Measurements from ENCODE around the gene UTF1.
A peak's percentile ranks its signal among the peaks of the same experiment; 100 is the strongest.

Gene UTF1

GRCh38 chr10:133235265-133235855 is 5.3 kb downstream of the UTF1 start:
- no peak for DNase-seq (ENCODE audit: insufficient read length)
- FAIRE-seq = no peak
- TF ChIP-seq POLR2A (IDR thresholded peaks at IDR 0.05; ENCODE audit: low read depth, low read length) (no peak), POLR2AphosphoS5 (IDR thresholded peaks at IDR 0.05; ENCODE audit: low read depth, low read length) (no peak), TAF1 (IDR thresholded peaks at IDR 0.05; ENCODE audit: borderline replicate concordance, low read depth, low read length) (no peak)

DNA sequence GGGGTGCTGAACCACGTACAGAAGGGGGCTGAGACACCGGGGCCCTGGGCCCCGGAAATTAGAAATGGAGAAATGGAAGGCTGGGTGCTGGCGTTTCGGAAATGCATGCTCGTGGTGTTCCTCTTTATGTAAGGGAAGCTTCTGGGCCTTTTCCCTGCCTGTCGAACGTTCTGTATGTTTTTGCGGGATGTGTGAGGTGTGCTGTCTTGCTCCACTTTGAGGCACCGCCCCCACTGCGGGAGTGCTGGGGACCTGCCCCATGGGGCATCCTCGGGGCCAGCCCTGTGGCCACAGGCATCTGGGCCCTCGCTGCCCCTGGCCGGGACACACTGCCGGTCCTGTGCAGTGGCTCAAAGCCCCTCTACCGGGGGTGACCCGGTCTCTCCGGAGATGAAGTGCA is 5.9 kb downstream of the UTF1 start:
- TF ChIP-seq TAF1 (IDR thresholded peaks at IDR 0.05; ENCODE audit: borderline replicate concordance, low read depth, low read length) (no peak), POLR2AphosphoS5 (IDR thresholded peaks at IDR 0.05; ENCODE audit: low read depth, low read length) (no peak), POLR2A (IDR thresholded peaks at IDR 0.05; ENCODE audit: low read depth, low read length) (no peak)
- DNase-seq (ENCODE audit: insufficient read length) (no peak), FAIRE-seq (no peak)

DNA sequence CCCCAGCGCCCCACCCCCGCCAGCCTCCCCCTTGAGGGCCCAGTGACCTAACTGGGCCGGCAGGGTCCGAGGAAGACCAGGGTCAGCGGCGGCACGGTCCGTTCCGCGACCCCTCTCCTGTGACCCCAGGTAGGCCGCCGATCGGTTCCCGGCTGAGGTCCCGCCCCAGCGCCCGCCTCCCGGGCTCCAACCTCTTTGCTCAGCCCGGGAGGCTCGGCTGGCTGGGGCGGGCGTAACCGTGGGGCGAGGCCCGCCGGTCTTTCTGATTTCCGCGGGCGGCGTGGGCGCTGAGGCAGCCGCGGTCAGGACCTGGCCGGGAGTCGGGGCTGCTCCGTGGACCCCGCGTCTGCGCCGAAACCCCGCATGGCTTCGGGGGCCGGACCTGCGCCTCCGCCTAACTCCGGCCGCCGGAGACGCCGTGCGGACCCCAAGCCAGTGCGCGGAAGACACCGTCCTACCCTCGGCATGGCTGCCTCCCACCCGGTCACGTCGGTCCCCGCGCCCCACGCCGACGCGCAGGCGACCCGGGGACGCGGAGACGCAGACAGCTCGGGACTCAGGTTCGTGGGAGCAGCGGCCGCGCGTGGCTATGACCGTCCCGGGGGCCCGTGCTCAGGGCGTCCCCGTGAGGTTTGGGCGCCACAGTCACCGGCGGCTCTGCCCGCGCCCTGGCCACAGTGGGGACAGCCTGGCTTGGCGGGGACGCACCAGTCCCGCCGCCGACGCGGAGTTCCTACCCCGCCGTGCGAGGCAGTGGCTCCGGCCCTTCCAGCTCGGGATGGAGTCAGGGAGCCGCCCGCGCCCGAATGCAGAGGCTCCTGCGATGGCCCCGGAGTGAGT is 6.6 kb downstream of the UTF1 start:
- TF ChIP-seq POLR2A (IDR thresholded peaks at IDR 0.05; ENCODE audit: low read depth, low read length) (no peak), POLR2AphosphoS5 (IDR thresholded peaks at IDR 0.05; ENCODE audit: low read depth, low read length) (no peak), TAF1 (IDR thresholded peaks at IDR 0.05; ENCODE audit: borderline replicate concordance, low read depth, low read length) (no peak)
- FAIRE-seq = no peak
- DNase-seq (ENCODE audit: insufficient read length) = no peak

- FAIRE-seq (no peak), DNase-seq (ENCODE audit: insufficient read length) (no peak)
- TF ChIP-seq POLR2AphosphoS5 (IDR thresholded peaks at IDR 0.05; ENCODE audit: low read depth, low read length) = no peak
- TF ChIP-seq POLR2A (IDR thresholded peaks at IDR 0.05; ENCODE audit: low read depth, low read length) = no peak
- no peak for TF ChIP-seq TAF1 (IDR thresholded peaks at IDR 0.05; ENCODE audit: borderline replicate concordance, low read depth, low read length)
These were observed 7.2 kb downstream of the UTF1 start for GRCh38 chr10:133237241-133237587.

GRCh38 chr10:133237588-133238465 is 7.8 kb downstream of the UTF1 start, which contains the start of gene VENTX:
Gene VENTX, plus strand, starts transcription at chr10:133237855. Its CDS starts 60 bp downstream, at chr10:133237915.
- DNase-seq (ENCODE audit: insufficient read length) (no peak), FAIRE-seq (no peak)
- no peak for TF ChIP-seq POLR2A (IDR thresholded peaks at IDR 0.05; ENCODE audit: low read depth, low read length)
- no peak for TF ChIP-seq POLR2AphosphoS5 (IDR thresholded peaks at IDR 0.05; ENCODE audit: low read depth, low read length)
- no peak for TF ChIP-seq TAF1 (IDR thresholded peaks at IDR 0.05; ENCODE audit: borderline replicate concordance, low read depth, low read length)

- DNase-seq (ENCODE audit: insufficient read length) (no peak), FAIRE-seq (no peak)
- TF ChIP-seq POLR2AphosphoS5 (IDR thresholded peaks at IDR 0.05; ENCODE audit: low read depth, low read length) (no peak), POLR2A (IDR thresholded peaks at IDR 0.05; ENCODE audit: low read depth, low read length) (no peak), TAF1 (IDR thresholded peaks at IDR 0.05; ENCODE audit: borderline replicate concordance, low read depth, low read length) (no peak)
These were observed 8.4 kb downstream of the UTF1 start for GRCh38 chr10:133238466-133238804.

DNA sequence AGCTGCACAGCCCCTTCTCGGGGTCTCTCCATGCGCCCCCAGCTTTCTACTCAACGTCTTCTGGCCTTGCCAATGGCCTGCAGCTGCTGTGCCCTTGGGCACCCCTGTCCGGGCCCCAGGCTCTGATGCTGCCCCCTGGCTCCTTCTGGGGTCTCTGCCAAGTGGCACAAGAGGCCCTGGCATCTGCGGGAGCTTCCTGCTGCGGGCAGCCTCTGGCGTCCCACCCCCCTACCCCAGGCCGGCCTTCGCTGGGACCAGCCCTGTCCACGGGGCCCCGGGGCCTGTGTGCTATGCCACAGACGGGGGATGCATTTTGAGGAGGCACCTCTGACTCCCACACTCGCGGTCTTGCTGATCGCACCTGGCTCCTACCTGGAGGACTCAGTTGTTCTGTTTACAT is 10.0 kb downstream of the UTF1 start:
- TF ChIP-seq POLR2A (IDR thresholded peaks at IDR 0.05; ENCODE audit: low read depth, low read length) (no peak), POLR2AphosphoS5 (IDR thresholded peaks at IDR 0.05; ENCODE audit: low read depth, low read length) (no peak), TAF1 (IDR thresholded peaks at IDR 0.05; ENCODE audit: borderline replicate concordance, low read depth, low read length) (no peak)
- DNase-seq (ENCODE audit: insufficient read length) (no peak), FAIRE-seq (no peak)

- FAIRE-seq (peak; percentile 51), DNase-seq (ENCODE audit: insufficient read length) (no peak)
- TF ChIP-seq POLR2A (IDR thresholded peaks at IDR 0.05; ENCODE audit: low read depth, low read length) (no peak), TAF1 (IDR thresholded peaks at IDR 0.05; ENCODE audit: borderline replicate concordance, low read depth, low read length) (no peak), POLR2AphosphoS5 (IDR thresholded peaks at IDR 0.05; ENCODE audit: low read depth, low read length) (no peak)
These were observed 11.6 kb downstream of the UTF1 start for GRCh38 chr10:133241501-133242205.

DNA sequence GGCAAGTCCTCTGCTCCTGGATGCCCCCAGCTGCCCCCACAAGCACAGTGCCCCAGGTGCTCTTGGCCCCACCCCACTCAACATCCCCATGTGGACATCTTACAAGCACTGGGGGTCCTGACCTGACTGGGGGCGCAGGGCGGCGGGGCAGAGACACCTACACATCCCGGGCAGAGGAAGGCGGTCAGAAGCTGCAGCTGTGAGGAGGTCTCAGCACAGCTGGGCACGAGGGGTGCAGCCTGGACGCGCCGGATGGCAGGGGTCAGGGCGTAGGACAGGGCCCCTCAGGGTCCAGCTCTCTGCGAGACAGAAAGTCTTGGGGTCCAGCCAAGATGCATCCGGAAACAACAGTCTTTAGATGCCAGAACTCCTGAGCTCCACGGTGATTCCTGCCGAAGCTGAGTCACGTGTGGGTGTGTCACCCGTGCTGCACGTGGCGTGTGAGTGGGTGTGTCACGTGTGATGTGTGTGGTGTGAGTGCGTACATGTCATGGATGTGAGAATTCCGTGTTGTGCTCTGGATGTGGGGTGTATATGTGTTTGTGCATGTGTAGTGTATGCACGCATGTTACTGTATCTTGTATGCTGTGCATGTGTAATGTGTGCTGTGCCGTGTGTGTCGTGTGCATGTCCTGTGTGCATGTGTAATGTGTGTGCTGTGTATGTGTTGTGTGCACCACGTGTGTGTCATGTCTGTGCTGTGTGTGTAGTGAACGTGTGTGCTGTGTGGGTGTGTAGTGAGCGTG is 12.8 kb downstream of the UTF1 start:
- no peak for FAIRE-seq
- TF ChIP-seq TAF1 (IDR thresholded peaks at IDR 0.05; ENCODE audit: borderline replicate concordance, low read depth, low read length) = no peak
- no peak for TF ChIP-seq POLR2A (IDR thresholded peaks at IDR 0.05; ENCODE audit: low read depth, low read length)
- TF ChIP-seq POLR2AphosphoS5 (IDR thresholded peaks at IDR 0.05; ENCODE audit: low read depth, low read length) = no peak
- no peak for DNase-seq (ENCODE audit: insufficient read length)

DNA sequence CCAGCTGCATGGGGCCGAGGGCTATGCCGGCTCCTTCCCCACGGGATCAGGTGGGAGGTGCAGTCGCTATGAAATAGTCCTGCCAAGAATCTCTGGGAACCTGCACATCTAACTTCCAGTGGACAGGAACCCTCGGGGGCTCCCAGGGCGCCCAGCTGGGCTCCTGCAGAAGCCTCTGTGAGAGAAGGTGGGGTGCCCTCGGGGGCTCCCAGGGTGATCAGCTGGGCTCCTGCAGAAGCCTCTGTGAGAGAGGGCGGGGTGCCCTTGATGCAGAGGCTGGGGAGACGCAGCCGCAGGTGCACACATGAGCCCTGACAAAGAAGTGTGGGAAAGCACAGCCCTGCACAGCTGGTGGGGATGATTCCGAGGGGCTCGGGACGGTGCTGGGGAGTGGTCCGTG is 13.6 kb downstream of the UTF1 start:
- no peak for FAIRE-seq
- TF ChIP-seq POLR2A (IDR thresholded peaks at IDR 0.05; ENCODE audit: low read depth, low read length) = no peak
- TF ChIP-seq TAF1 (IDR thresholded peaks at IDR 0.05; ENCODE audit: borderline replicate concordance, low read depth, low read length) = no peak
- no peak for TF ChIP-seq POLR2AphosphoS5 (IDR thresholded peaks at IDR 0.05; ENCODE audit: low read depth, low read length)
- no peak for DNase-seq (ENCODE audit: insufficient read length)

Measured in GM12892 (cell line).